HCT116 (cell line): Measurements from ENCODE around the gene HMGN2. TPM values are rescaled to one million over a fixed set of nuclear protein-coding genes. Genes with fewer than 3 reads are reported as not detected.

Experiments
- ATAC-seq: fragments of 200-7000 bp; cut with Tn5 transposase; 2 replicates; pipeline ENCODE4 v1.9.1; 2020; ENCODE audit warnings: mild to moderate bottlenecking, moderate library complexity
- BruUV-seq: library from RNA; stranded (reverse); fragments of 400-500 nt; replicated peaks from 2 replicates; lab custom pipeline; 2021; lab: Mats Ljungman, UMichigan
- CTCF ChIA-PET: fragments of 300-600 bp; sonication (Branson Sonifier 250); formaldehyde crosslinking; loops from one replicate; lab custom pipeline; 2021; ENCODE audit warnings: antibody characterized with exemption; lab: Charles Lee
- POLR2A ChIA-PET: fragments of 300-600, 350-600 bp; sonication (Branson Sonifier 250); formaldehyde crosslinking; loops from one replicate; lab custom pipeline; 2021; ENCODE audit warnings: antibody characterized with exemption; lab: Charles Lee
- RAD21 ChIA-PET, 2 experiments: fragments of 300-600 bp; sonication (Branson Sonifier 250); formaldehyde crosslinking; loops; one replicate each; lab custom pipeline; 2023; ENCODE audit warnings: low total read pairs in 2 of 2; ENCODE audit not compliant: uncharacterized antibody in 2 of 2, unreplicated experiment in 2 of 2, low non-redundant PET in 1 of 2; lab: Charles Lee
- DNase-seq: peaks from one replicate; pipeline ENCODE4 v3.0.0-alpha.2; 2010; ENCODE audit warnings: low read depth, low spot score
- H2AFZ ChIP-seq: fragments of 200-600 bp; shearing (Covaris generic), sonication (generic); 2 replicates; pipeline ENCODE4 v1.6.1; 2017; ENCODE audit warnings: low read depth, mixed run types, mixed read lengths, antibody characterized with exemption, low read length; ENCODE audit not compliant: poor library complexity, severe bottlenecking
- H3K27ac ChIP-seq: 2 replicates; pipeline ENCODE4 v1.5.1; 2012; ENCODE audit warnings: low read depth, low read length
- H3K27me3 ChIP-seq: fragments of 200-600 bp; sonication (generic); 2 replicates; pipeline ENCODE4 v1.6.1; 2016; ENCODE audit warnings: mixed run types, low read length, mixed read lengths; ENCODE audit not compliant: insufficient read depth
- H3K36me3 ChIP-seq, 2 experiments: fragments of 200-500 bp in 1 of 2; fragments of 200-600 bp in 1 of 2; sonication (Bioruptor generic) in 1 of 2; sonication (generic) in 1 of 2; 2 replicates each; pipeline versions ENCODE4 v1.5.1 to v1.6.1; 2014 to 2016; ENCODE audit warnings: low read length in 2 of 2, inconsistent platforms in 1 of 2, mixed read lengths in 1 of 2, mixed run types in 1 of 2; ENCODE audit not compliant: insufficient read depth in 2 of 2, control insufficient read depth in 1 of 2
- H3K4me1 ChIP-seq, 2 experiments: fragments of 200-600 bp in 1 of 2; sonication (generic) in 1 of 2; 2 replicates each; pipeline versions ENCODE4 v1.5.1 to v1.6.1; 2012 to 2017; ENCODE audit warnings: low read length in 2 of 2, inconsistent platforms in 1 of 2, mild to moderate bottlenecking in 1 of 2, mixed read lengths in 1 of 2, mixed run types in 1 of 2, moderate library complexity in 1 of 2; ENCODE audit not compliant: insufficient read depth in 2 of 2, control insufficient read depth in 1 of 2
- H3K4me2 ChIP-seq: fragments of 200-600 bp; sonication (generic); 2 replicates; pipeline ENCODE4 v1.6.1; 2017; ENCODE audit warnings: mixed run types, low read length, mixed read lengths
- H3K4me3 ChIP-seq, 2 experiments: fragments of 200-600 bp in 1 of 2; sonication (generic) in 1 of 2; replicated peaks in 1 of 2; 2 replicates each; pipeline ENCODE4 v1.5.1; 2011 to 2016; ENCODE audit warnings: low read length in 2 of 2, control low read depth in 1 of 2, low read depth in 1 of 2, mild to moderate bottlenecking in 1 of 2, mixed read lengths in 1 of 2, mixed run types in 1 of 2
- H3K79me2 ChIP-seq: fragments of 200-600 bp; sonication (generic); 2 replicates; pipeline ENCODE4 v1.6.1; 2017; ENCODE audit warnings: mild to moderate bottlenecking, mixed run types, low read length, moderate library complexity, mixed read lengths; ENCODE audit not compliant: insufficient read depth
- H3K9ac ChIP-seq: fragments of 200-600 bp; sonication (generic); 2 replicates; pipeline ENCODE4 v1.6.1; 2016; ENCODE audit warnings: low read length, mixed read lengths
- H3K9me2 ChIP-seq: fragments of 200-600 bp; sonication (generic), shearing (Covaris generic); 2 replicates; pipeline ENCODE4 v1.6.1; 2017; ENCODE audit warnings: mixed run types, mild to moderate bottlenecking, moderate library complexity; ENCODE audit not compliant: insufficient read depth
- H3K9me3 ChIP-seq, 2 experiments: fragments of 200-500 bp in 1 of 2; fragments of 200-600 bp in 1 of 2; sonication (Bioruptor generic) in 1 of 2; sonication (generic) in 1 of 2; 2 replicates each; pipeline ENCODE4 v1.6.1; 2014 to 2017; ENCODE audit warnings: low read length in 2 of 2, mixed read lengths in 2 of 2, inconsistent platforms in 1 of 2, low read depth in 1 of 2, mild to moderate bottlenecking in 1 of 2, mixed run types in 1 of 2, moderate library complexity in 1 of 2; ENCODE audit not compliant: control insufficient read depth in 1 of 2, insufficient read depth in 1 of 2
- H4K20me1 ChIP-seq: fragments of 200-600 bp; sonication (generic), shearing (Covaris generic); 2 replicates; pipeline ENCODE4 v1.6.1; 2017; ENCODE audit warnings: mixed run types, mild to moderate bottlenecking, moderate library complexity; ENCODE audit not compliant: insufficient read depth
- ELF1 ChIP-seq: IDR thresholded peaks from 2 replicates; pipeline ENCODE4 v1.6.1; 2012; ENCODE audit warnings: low read depth, borderline replicate concordance
- EZH2 ChIP-seq: fragments of 200-600 bp; sonication (generic); IDR thresholded peaks from 2 replicates; pipeline ENCODE4 v1.6.1; 2017; ENCODE audit warnings: antibody characterized with exemption, mixed run types
- EZH2phosphoT487 ChIP-seq: fragments of 200-600 bp; IDR thresholded peaks from 2 replicates; pipeline ENCODE4 v1.6.1; 2018; ENCODE audit warnings: antibody characterized with exemption, borderline replicate concordance
- FOSL1 ChIP-seq: IDR thresholded peaks from 2 replicates; pipeline ENCODE4 v1.6.1; 2012; ENCODE audit warnings: low read depth
- JUND ChIP-seq: IDR thresholded peaks from 2 replicates; pipeline ENCODE4 v1.6.1; 2012
- POLR2AphosphoS5 ChIP-seq: IDR thresholded peaks from 2 replicates; pipeline ENCODE4 v1.6.1; 2011; ENCODE audit warnings: mild to moderate bottlenecking, low read depth, low read length, moderate library complexity
- SIN3A ChIP-seq: IDR thresholded peaks from 2 replicates; pipeline ENCODE4 v1.6.1; 2012; ENCODE audit warnings: low read depth
- SRF ChIP-seq: IDR thresholded peaks from 2 replicates; pipeline ENCODE4 v1.6.1; 2012; ENCODE audit warnings: low read depth
- TCF7L2 ChIP-seq: IDR thresholded peaks from 2 replicates; pipeline ENCODE4 v1.7.0; 2011; ENCODE audit warnings: borderline replicate concordance, inconsistent platforms; ENCODE audit not compliant: insufficient read depth, insufficient read length; ENCODE audit errors: extremely low read depth
- YY1 ChIP-seq: IDR thresholded peaks from 2 replicates; pipeline ENCODE4 v1.6.1; 2011; ENCODE audit warnings: low read length, low read depth, moderate library complexity, mild to moderate bottlenecking; ENCODE audit not compliant: insufficient replicate concordance; ENCODE audit errors: extremely low read depth
- ZFX ChIP-seq: fragments of 450-650 bp; IDR thresholded peaks from 2 replicates; pipeline ENCODE4 v1.6.1; 2017
- ZNF274 ChIP-seq: fragments of 200-500 bp; sonication (Bioruptor generic); IDR thresholded peaks from 2 replicates; pipeline ENCODE4 v1.6.1; 2014; ENCODE audit warnings: mild to moderate bottlenecking, low read depth, low read length, inconsistent platforms
- intact Hi-C: fragments of 100-400 bp; cut with micrococcal nuclease; formaldehyde crosslinking; loops from 2 replicates; pipeline ENCODE4 v1.10.0; 2022
- total RNA-seq: library from RNA; stranded (reverse); gene quantifications from one replicate; pipeline ENCODE4 v1.2.1, GENCODE V29; 2021; ENCODE audit not compliant: unreplicated experiment
- TF ChIP-seq, protein P1 (sequence below): IDR thresholded peaks from 2 replicates; pipeline ENCODE4 v1.6.1; 2012
- TF ChIP-seq, protein P2 (sequence below): IDR thresholded peaks from 2 replicates; pipeline ENCODE4 v1.6.1; 2012; ENCODE audit warnings: low read depth

The HMGN2 gene
- total RNA-seq, 1 experiment from 2014 or later: 483 TPM

DNA sequence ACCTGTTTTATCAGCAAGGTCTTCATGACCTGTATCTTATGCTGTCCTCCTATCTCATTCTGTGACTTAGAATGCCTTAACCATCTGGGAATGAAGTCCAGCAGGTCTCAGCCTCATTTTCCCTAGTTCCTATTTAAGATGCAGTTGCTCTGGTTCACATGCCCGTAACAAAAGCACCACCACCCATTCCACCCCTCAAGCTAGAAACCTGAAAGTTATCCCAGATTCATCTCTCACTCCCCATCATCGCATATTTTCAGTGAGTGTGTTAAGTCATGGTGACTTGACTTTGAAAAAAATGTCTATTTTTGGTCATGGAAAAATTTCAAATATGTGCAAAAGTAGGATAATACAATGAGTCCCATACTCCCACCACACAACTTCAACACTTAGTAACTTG, 11.7 kb downstream of the HMGN2 start:
- Histone ChIP-seq H3K4me1 (peaks cover 0 to 8% of the 10 kb centered on the region in 2 experiments; a peak in 1 of 4 replicates), H3K4me3 (no peak overlapping the region), H3K36me3 (no peaks in the 10 kb centered on the region; a peak in 1 of 4 replicates), H3K79me2 (no peaks in the 10 kb centered on the region), H3K9me2 (no peaks in the 10 kb centered on the region), H4K20me1 (no peaks in the 10 kb centered on the region), H3K27me3 (no peaks in the 10 kb centered on the region), H2AFZ (no peak overlapping the region), H3K27ac (no peak overlapping the region), H3K9me3 (no peaks in the 10 kb centered on the region), H3K4me2 (no peak overlapping the region), H3K9ac (no peak overlapping the region)
- POLR2A ChIA-PET: no interaction called here
- RAD21 ChIA-PET: no interaction called here
- CTCF ChIA-PET: no interaction called here
- DNase-seq (no peak), ATAC-seq (no peak)
- intact Hi-C loops: no loop called here
- no peak for TF ChIP-seq SIN3A
- TF ChIP-seq EZH2: no peak
- no peak for TF ChIP-seq EZH2phosphoT487
- no peak for TF ChIP-seq SRF
- no peak for TF ChIP-seq JUND
- no peak for TF ChIP-seq POLR2AphosphoS5
- TF ChIP-seq, protein P1, sequence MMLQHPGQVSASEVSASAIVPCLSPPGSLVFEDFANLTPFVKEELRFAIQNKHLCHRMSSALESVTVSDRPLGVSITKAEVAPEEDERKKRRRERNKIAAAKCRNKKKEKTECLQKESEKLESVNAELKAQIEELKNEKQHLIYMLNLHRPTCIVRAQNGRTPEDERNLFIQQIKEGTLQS: no peak
- TF ChIP-seq ELF1: no peak
- no peak for TF ChIP-seq ZFX
- TF ChIP-seq YY1: no peak
- no peak for TF ChIP-seq FOSL1
- BruUV-seq: no TSS peak

DNA sequence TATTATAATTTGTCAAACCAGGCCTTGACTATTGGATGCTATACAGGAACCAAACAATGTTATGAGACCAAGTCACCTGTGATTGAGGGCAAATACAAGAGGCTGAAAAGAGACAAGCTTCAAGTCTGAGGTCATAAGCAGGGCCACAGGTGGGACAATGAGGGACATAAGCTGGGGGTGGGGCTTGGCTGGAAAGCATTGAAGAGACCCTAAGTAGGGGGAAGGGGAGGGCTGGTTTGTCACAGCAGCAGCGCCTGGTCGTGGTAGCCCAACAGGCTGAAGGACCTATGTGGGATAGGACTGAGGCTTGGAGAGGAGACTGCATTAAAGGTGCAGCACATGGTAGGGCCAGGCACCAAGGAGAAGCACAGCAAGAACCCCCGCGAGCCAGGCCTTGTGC, 17.9 kb downstream of the HMGN2 start:
- H3K9me3 ChIP-seq: no peaks in the 10 kb centered on the region
- H3K27me3 ChIP-seq: no peaks in the 10 kb centered on the region
- no peak overlapping the region for H2AFZ ChIP-seq
- H3K36me3 ChIP-seq: no peaks in the 10 kb centered on the region
- CTCF ChIA-PET: interaction anchor here (2.7 kb wide), 1 partner anchor 10 kb away, joined by 11 read pairs; no protein-coding TSS in a partner anchor
- RAD21 ChIA-PET: no interaction called here
- no peaks in the 10 kb centered on the region for H3K9me2 ChIP-seq
- no peak overlapping the region for H3K4me3 ChIP-seq
- no peak overlapping the region for H3K9ac ChIP-seq
- no peaks in the 10 kb centered on the region for H3K79me2 ChIP-seq
- no peaks in the 10 kb centered on the region for H3K4me1 ChIP-seq
- no peak overlapping the region for H3K4me2 ChIP-seq
- no peak overlapping the region for H3K27ac ChIP-seq
- POLR2A ChIA-PET: interaction anchor here (0.7 to 2.8 kb wide), 2 partner anchors 10 to 328 kb away, joined by 4 to 7 read pairs; no protein-coding TSS in a partner anchor
- intact Hi-C loops: no loop called here
- BruUV-seq: no TSS peak
- DNase-seq (no peak), ATAC-seq (no peak)
- no peaks in the 10 kb centered on the region for H4K20me1 ChIP-seq
- TF ChIP-seq, protein P1: no peak
- no peak for TF ChIP-seq EZH2phosphoT487
- TF ChIP-seq, protein P2, sequence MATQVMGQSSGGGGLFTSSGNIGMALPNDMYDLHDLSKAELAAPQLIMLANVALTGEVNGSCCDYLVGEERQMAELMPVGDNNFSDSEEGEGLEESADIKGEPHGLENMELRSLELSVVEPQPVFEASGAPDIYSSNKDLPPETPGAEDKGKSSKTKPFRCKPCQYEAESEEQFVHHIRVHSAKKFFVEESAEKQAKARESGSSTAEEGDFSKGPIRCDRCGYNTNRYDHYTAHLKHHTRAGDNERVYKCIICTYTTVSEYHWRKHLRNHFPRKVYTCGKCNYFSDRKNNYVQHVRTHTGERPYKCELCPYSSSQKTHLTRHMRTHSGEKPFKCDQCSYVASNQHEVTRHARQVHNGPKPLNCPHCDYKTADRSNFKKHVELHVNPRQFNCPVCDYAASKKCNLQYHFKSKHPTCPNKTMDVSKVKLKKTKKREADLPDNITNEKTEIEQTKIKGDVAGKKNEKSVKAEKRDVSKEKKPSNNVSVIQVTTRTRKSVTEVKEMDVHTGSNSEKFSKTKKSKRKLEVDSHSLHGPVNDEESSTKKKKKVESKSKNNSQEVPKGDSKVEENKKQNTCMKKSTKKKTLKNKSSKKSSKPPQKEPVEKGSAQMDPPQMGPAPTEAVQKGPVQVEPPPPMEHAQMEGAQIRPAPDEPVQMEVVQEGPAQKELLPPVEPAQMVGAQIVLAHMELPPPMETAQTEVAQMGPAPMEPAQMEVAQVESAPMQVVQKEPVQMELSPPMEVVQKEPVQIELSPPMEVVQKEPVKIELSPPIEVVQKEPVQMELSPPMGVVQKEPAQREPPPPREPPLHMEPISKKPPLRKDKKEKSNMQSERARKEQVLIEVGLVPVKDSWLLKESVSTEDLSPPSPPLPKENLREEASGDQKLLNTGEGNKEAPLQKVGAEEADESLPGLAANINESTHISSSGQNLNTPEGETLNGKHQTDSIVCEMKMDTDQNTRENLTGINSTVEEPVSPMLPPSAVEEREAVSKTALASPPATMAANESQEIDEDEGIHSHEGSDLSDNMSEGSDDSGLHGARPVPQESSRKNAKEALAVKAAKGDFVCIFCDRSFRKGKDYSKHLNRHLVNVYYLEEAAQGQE: no peak
- no peak for TF ChIP-seq ZNF274
- TF ChIP-seq YY1: no peak
- no peak for TF ChIP-seq SIN3A
- no peak for TF ChIP-seq ELF1
- no peak for TF ChIP-seq TCF7L2
- no peak for TF ChIP-seq FOSL1
